A549 (cell line): ENCODE measurements around the gene ALB. TPM values are rescaled to one million over a fixed set of nuclear protein-coding genes. Genes with fewer than 3 reads are reported as not detected.

Experiments
- ATAC-seq, 2 experiments: fragments of 200-7000 bp in 1 of 2; fragments of >200 bp in 1 of 2; cut with Nextera tagmentation in 1 of 2; cut with Tn5 transposase in 1 of 2; 3 replicates each; pipeline versions ENCODE4 v1.8.0 to v1.9.1; 2018 to 2020; ENCODE audit warnings: mild to moderate bottlenecking in 1 of 2, moderate library complexity in 1 of 2
- CTCF ChIA-PET: fragments of 300-600 bp; sonication (Branson Sonifier 250); formaldehyde crosslinking; extraction: SDS; loops from one replicate; lab custom pipeline; 2021; ENCODE audit warnings: antibody characterized with exemption, inconsistent platforms; lab: Yijun Ruan, JAX
- POLR2A ChIA-PET: fragments of 350-600 bp; formaldehyde crosslinking; extraction: SDS; loops from one replicate; lab custom pipeline; 2021; ENCODE audit warnings: antibody characterized with exemption, inconsistent platforms; lab: Yijun Ruan, JAX
- DNase-seq, 2 experiments: peaks; one replicate each; pipeline versions ENCODE4 v3.0.0 to v3.0.0-alpha.2; 2011 to 2016; ENCODE audit warnings: low read depth in 1 of 2, low spot score in 1 of 2
- FAIRE-seq: peaks from 2 replicates; lab custom pipeline; 2011; peaks lifted over from hg19 to GRCh38; lab: Jason Lieb, UNC
- H3K27ac ChIP-seq, 2 experiments: fragments of >200 bp; sonication (Bioruptor Twin); formaldehyde crosslinking; 3 replicates each; pipeline ENCODE4 v1.5.1; 2016 to 2017
- H3K4me1 ChIP-seq: fragments of >200 bp; sonication (Bioruptor Twin); formaldehyde crosslinking; 3 replicates; pipeline ENCODE4 v1.6.1; 2016
- H3K4me2 ChIP-seq: fragments of >200 bp; sonication (Bioruptor Twin); formaldehyde crosslinking; 3 replicates; pipeline ENCODE4 v1.6.1; 2016
- H3K4me3 ChIP-seq: fragments of >200 bp; sonication (Bioruptor Twin); formaldehyde crosslinking; 3 replicates; pipeline ENCODE4 v1.5.1; 2016
- H3K9me3 ChIP-seq: fragments of >200 bp; sonication (Bioruptor Twin); formaldehyde crosslinking; 3 replicates; pipeline ENCODE4 v1.6.1; 2016
- ATOH8 ChIP-seq: fragments of 250-450 bp; sonication (Bioruptor Pico); IDR thresholded peaks from 2 replicates; pipeline ENCODE4 v1.5.0; 2020; ENCODE audit warnings: low read depth, mild to moderate bottlenecking, moderate library complexity
- BCL3 ChIP-seq: fragments of >200 bp; sonication (Bioruptor Twin); formaldehyde crosslinking; IDR thresholded peaks from 3 replicates; pipeline ENCODE4 v1.6.1; 2016
- CHD2 ChIP-seq: fragments of 150-350 bp; IDR thresholded peaks from 2 replicates; pipeline ENCODE4 v1.6.1; 2014; ENCODE audit warnings: low read length; ENCODE audit not compliant: partially characterized antibody
- E2F6 ChIP-seq: IDR thresholded peaks from 2 replicates; pipeline ENCODE4 v1.6.1; 2012; ENCODE audit warnings: low read depth, borderline replicate concordance
- EHMT2 ChIP-seq: fragments of 200-600 bp; sonication (generic); IDR thresholded peaks from 2 replicates; pipeline ENCODE4 v1.6.1; 2016; ENCODE audit warnings: antibody characterized with exemption, low read depth, mild to moderate bottlenecking, moderate library complexity
- FOXS1 ChIP-seq: fragments of 250-450 bp; sonication (Bioruptor Pico); IDR thresholded peaks from 2 replicates; pipeline ENCODE4 v1.5.0; 2020; ENCODE audit warnings: mild to moderate bottlenecking, moderate library complexity
- HDAC2 ChIP-seq: fragments of 200-600 bp; sonication (generic); IDR thresholded peaks from 2 replicates; pipeline ENCODE4 v1.6.1; 2016
- JUNB ChIP-seq: fragments of >200 bp; sonication (Bioruptor Twin); formaldehyde crosslinking; IDR thresholded peaks from 2 replicates; pipeline ENCODE4 v1.6.1; 2016
- MYC ChIP-seq: IDR thresholded peaks from 2 replicates; pipeline ENCODE4 v1.6.1; 2012; ENCODE audit warnings: mild to moderate bottlenecking, inconsistent platforms, low read length, improper control_type of control experiment, borderline replicate concordance
- PBX3 ChIP-seq: IDR thresholded peaks from 2 replicates; pipeline ENCODE4 v1.6.1; 2012
- RAD21 ChIP-seq, 2 experiments: fragments of >200 bp in 1 of 2; sonication (Bioruptor Twin) in 1 of 2; formaldehyde crosslinking in 1 of 2; IDR thresholded peaks in 1 of 2; conservative IDR thresholded peaks in 1 of 2; 2 replicates in 1 of 2; 3 replicates in 1 of 2; pipeline ENCODE4 v1.6.1; 2012 to 2018; ENCODE audit warnings: inconsistent platforms in 1 of 2
- REST ChIP-seq: fragments of 200-600 bp; sonication (generic); IDR thresholded peaks from 2 replicates; pipeline ENCODE4 v1.6.1; 2016; ENCODE audit warnings: antibody characterized with exemption, mild to moderate bottlenecking, moderate library complexity
- TFCP2L1 ChIP-seq: fragments of 250-450 bp; sonication (Bioruptor Pico); IDR thresholded peaks from 2 replicates; pipeline ENCODE4 v1.5.0; 2021; ENCODE audit warnings: mild to moderate bottlenecking
- ZFP36 ChIP-seq: fragments of 450-650 bp; IDR thresholded peaks from 2 replicates; pipeline ENCODE4 v1.6.1; 2014; ENCODE audit warnings: borderline replicate concordance; ENCODE audit not compliant: partially characterized antibody
- ZSCAN20 ChIP-seq: fragments of 250-450 bp; sonication (Bioruptor Pico); IDR thresholded peaks from 2 replicates; pipeline ENCODE4 v1.8.0; 2022; ENCODE audit warnings: mild to moderate bottlenecking, moderate library complexity
- WGBS: methylation state at CpG from one replicate; pipeline ENCODE4 v1.1.6; 2017; ENCODE audit errors: missing lambda C conversion rate; 5-methylcytosine and 5-hydroxymethylcytosine counted together
- polyA plus RNA-seq, 4 experiments: library from polyadenylated mRNA; depleted of rRNA in 3 of 4; stranded (reverse); fragments of >200 nt; fragmentation: RNase III in 1 of 4; extraction: RNeasy Plus Mini Kit Qiagen cat#74134 plus additional on column Dnase treatment in 1 of 4; gene quantifications; 2 replicates in 3 of 4; 3 replicates in 1 of 4; pipeline ENCODE4 v1.2.3, GENCODE V29; 2011 to 2017

Gene ALB
- polyA plus RNA-seq, 2 of the 4 experiments (the other 2 are of a cell fraction), result 0.10 to 0.25 TPM

DNA sequence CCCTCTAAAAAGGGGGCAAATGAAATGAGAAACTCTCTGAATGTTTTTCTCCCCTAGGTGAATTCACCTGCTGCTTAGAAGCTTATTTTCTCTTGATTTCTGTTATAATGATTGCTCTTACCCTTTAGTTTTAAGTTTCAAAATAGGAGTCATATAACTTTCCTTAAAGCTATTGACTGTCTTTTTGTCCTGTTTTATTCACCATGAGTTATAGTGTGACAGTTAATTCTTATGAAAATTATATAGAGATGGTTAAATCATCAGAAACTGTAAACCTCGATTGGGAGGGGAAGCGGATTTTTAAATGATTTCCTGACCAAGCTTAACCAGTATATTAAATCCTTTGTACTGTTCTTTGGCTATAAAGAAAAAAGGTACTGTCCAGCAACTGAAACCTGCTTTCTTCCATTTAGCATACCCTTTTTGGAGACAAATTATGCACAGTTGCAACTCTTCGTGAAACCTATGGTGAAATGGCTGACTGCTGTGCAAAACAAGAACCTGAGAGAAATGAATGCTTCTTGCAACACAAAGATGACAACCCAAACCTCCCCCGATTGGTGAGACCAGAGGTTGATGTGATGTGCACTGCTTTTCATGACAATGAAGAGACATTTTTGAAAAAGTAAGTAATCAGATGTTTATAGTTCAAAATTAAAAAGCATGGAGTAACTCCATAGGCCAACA, 4.2 kb downstream of the ALB start:
- DNase-seq (no peak), FAIRE-seq (no peak), ATAC-seq (no peak)
- CTCF ChIA-PET, result no interaction called here
- Histone ChIP-seq H3K27ac (no peak overlapping the region), H3K4me2 (no peak overlapping the region), H3K4me1 (no peaks in the 10 kb centered on the region), H3K4me3 (no peak overlapping the region)
- no peak for TF ChIP-seq RAD21 (conservative IDR thresholded peaks at IDR 0.05 in 1 of 2, IDR thresholded peaks at IDR 0.05 in 1 of 2)
- peak; percentile 16; the same call in 1 of the 2 replicates for TF ChIP-seq REST
- TF ChIP-seq, all 56 proteins: peak for 1
- POLR2A ChIA-PET, result no interaction called here
- 65% methylated on average over 4 of the region's 4 CpGs for WGBS
- no peaks in the 10 kb centered on the region for H3K9me3 ChIP-seq

DNA sequence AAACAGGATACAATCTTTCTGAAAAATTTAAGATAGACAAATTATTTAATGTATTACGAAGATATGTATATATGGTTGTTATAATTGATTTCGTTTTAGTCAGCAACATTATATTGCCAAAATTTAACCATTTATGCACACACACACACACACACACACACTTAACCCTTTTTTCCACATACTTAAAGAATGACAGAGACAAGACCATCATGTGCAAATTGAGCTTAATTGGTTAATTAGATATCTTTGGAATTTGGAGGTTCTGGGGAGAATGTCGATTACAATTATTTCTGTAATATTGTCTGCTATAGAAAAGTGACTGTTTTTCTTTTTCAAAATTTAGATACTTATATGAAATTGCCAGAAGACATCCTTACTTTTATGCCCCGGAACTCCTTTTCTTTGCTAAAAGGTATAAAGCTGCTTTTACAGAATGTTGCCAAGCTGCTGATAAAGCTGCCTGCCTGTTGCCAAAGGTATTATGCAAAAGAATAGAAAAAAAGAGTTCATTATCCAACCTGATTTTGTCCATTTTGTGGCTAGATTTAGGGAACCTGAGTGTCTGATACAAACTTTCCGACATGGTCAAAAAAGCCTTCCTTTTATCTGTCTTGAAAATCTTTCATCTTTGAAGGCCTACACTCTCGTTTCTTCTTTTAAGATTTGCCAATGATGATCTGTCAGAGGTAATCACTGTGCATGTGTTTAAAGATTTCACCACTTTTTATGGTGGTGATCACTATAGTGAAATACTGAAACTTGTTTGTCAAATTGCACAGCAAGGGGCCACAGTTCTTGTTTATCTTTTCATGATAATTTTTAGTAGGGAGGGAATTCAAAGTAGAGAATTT, 5.2 kb downstream of the ALB start:
- no peak overlapping the region for H3K4me2 ChIP-seq
- ChIA-PET CTCF (no interaction called here), POLR2A (no interaction called here)
- H3K9me3 ChIP-seq, result no peaks in the 10 kb centered on the region
- H3K4me1 ChIP-seq, result no peaks in the 10 kb centered on the region
- ATAC-seq, result no peak
- TF ChIP-seq E2F6 (no peak), BCL3 (no peak), ZFP36 (no peak), ZSCAN20 (no peak), PBX3 (no peak), TFCP2L1 (CRISPR knock-in tag) (no peak), ATOH8 (CRISPR knock-in tag) (no peak), EHMT2 (no peak), HDAC2 (no peak), CHD2 (no peak), JUNB (no peak), FOXS1 (no peak), MYC (no peak), REST (no peak)
- no peak overlapping the region for H3K4me3 ChIP-seq
- 69% methylated on average over 6 of the region's 6 CpGs for WGBS
- no peak for FAIRE-seq
- no peak for DNase-seq
- H3K27ac ChIP-seq, result no peak overlapping the region
